ENCODE data around the gene PODXL2.
"Not testable (repeated sequence)": the region's sequence is repeated elsewhere in the genome, so short reads cannot be mapped to it uniquely, and the experiment has no call there.

PODXL2 gene

DNA sequence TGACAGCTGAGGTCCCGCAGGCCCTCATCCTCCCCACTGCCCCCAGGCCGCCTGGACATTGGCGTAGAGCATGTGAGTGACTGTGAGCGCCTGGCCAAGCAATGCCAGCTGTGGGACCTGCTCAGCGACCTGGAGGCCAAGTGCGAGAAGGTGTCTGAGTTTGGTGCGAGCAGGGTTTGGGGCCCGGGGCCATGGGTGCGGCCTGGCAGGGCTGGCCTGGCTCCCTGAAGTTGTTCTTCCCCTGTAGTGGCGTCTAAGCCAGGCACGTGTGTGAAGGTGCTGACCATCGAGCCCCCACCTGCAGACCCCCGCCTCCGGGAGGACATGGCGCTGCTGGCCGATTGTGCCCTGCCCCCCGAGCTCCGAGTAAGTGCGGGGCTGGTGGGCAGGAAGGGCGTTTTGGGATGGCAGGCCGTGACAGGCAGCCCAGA, 48.0 kb downstream of the PODXL2 start:
- DNase-seq = no peak

- DNase-seq = no peak
Measured at GRCh38 chr3:127677541-127678314, 48.7 kb downstream of the PODXL2 start.

GRCh38 chr3:127678315-127678599, 49.3 kb downstream of the PODXL2 start:
- DNase-seq = no peak

GRCh38 chr3:127678611-127679533, 49.9 kb downstream of the PODXL2 start:
- DNase-seq = no peak

- no peak for DNase-seq
Measured at GRCh38 chr3:127679534-127680145, 50.7 kb downstream of the PODXL2 start.

GRCh38 chr3:127680146-127680661, 51.2 kb downstream of the PODXL2 start:
- DNase-seq = no peak

DNA sequence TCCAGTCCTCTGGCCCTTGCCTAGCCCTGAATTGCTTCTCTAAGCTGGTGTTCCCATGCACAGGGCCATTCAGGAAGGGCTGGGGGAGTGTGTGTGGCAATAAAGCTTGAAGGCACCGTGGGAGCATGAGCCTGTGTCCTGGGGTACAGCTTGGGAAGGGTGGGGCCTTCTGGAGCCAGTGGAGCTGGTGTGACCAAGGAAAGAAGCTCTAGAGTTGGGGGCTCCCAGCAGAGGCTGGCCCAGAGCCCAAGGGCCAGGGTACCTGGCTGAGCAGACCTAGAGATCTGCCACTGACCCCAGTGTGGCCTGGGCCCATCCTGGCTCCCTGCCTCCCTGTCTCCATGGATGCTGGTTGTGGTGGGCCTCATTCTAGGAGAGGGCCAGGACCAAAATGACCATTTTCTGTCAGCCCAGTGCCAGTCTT, 51.8 kb downstream of the PODXL2 start:
- no peak for DNase-seq

DNA sequence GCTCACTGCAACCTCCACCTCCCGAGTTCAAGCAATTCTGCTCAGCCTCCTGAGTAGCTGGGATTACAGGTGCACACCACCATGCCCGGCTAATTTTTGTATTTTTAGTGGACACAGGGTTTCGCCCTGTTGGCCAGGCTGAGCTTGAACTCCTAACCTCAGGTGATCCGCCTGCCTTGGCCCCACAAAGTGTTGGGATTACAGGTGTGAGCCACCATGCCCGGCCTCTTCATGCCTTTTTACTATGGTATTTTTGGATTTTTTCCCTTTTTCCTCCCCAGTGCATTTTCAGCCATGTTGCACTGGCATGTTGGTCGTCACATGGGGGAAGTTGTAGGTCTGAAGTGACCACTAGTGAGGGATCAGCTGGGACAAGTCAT, 53.2 kb downstream of the PODXL2 start:
- DNase-seq = not testable (repeated sequence)

GRCh38 chr3:127682561-127682960, 53.6 kb downstream of the PODXL2 start:
- no peak for DNase-seq

GRCh38 chr3:127684871-127685707, 56.1 kb downstream of the PODXL2 start:
- DNase-seq = no peak

DNA sequence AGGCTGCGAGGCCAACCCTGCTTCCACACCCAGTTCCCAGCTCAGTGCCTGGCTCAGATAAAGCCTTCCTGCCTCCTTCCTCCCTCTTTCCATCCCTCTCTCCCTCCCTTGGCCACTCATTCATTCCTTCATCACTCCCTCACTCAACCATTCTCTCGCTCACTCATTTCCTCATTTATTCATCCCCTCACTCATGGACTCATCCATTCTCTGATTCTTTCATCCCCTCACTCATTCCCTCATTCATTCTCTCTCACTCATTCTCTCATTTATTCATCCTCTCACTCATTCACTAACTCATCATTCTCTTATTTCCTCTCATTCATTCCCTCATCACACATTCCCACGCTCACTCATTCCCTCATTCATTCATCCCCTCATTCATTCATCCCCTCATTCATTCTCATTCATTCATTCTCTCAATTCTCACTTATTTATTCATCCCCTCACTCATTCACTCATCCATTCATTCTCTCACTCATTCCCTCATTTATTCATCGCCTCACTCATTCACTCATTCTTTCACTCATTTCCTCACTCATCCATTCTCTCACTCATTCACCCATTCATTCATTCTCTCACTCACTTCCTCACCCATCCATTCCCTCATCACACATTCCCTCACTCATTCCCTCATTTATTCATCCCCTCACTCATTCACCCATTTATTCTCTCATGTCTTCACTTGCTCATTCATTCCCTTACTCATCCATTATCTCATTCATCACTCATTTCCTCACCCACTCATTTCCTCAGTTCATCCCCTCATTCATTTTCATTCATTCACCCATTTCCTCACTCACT, 56.9 kb downstream of the PODXL2 start:
- DNase-seq = no peak

DNA sequence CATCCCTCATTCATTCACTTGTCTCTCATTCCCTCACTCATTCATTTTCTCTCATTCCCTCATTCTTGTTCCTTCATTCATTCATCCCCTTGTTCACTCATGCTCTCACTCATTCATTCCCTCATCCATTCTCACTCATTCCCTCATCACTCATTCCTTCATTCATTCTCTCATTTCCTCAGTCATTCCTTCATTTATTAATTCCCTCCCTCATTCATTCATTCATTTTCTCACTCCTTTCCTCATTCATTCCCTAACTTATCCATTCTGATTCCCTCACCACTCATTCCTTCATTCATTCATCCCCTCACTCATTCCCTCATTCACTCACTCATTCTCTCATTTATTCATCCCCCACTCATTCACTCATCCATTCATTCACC, 57.5 kb downstream of the PODXL2 start:
- DNase-seq = no peak

DNA sequence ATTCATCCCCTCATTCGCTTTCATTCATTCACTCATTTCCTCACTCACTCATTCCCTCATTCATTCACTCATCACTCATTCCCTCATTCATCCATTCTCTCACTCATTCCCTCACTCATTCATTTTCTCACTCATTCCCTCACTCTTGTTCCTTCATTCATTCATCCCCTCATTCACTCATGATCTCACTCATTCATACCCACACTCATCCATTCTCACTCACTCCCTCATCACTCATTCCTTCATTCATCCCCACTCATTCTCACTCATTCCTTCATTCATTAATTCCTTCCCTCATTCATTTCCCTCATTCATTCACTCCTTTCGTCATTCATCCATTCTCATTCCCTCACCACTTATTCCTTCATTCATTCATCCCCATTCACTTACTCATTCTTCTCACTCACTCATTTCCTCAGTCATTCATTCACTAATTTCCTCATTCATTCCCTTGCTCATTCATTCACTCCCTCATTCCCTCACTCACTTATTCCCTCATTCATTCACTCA, 58.3 kb downstream of the PODXL2 start:
- DNase-seq = no peak

- DNase-seq = no peak
Measured at GRCh38 chr3:127688022-127688415, 59.0 kb downstream of the PODXL2 start.

DNA sequence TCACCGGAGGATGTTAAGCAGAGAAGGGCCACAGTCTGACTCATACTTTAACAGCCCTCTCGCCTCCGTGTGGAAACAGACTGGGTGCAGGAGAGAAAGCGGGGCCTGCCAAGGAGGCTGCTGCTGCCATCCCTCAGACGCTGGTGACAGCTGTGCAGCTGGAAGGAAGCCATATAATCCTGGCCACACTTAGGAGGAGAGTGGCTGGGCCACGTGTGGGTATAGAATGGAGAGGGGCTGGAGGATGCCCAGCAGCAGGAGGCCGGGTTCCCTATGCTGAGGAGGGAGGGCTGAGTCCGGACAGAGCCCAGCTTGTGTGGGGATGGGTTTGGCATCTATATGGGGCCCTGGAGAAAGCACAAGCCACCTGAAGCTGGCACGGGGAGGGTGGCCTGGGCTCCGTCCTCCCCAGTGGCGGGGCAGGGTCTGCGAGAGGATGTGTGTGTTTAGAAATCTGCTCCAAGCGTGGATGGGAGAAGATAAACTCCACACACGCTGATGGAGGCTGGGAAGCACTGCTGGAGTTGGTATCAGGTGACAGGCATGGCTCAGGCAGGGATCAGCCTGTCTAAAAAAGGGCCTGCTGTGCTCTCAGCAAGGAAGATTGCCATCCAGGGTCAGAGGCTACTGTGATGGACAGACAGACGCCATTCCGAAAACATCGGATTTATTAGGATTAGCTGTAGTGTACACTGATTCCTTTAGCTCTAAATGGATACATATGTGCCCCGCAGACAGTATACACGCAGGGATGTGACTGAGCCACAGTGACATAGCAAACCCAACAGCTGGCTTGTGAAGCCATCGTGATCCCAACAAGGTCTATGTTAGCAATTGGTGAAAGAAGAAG, 59.7 kb downstream of the PODXL2 start:
- no peak for DNase-seq

- no peak for DNase-seq
Measured at GRCh38 chr3:127689266-127689860, 60.4 kb downstream of the PODXL2 start.

- no peak for DNase-seq
Measured at GRCh38 chr3:127690106-127690505, 61.1 kb downstream of the PODXL2 start.

DNA sequence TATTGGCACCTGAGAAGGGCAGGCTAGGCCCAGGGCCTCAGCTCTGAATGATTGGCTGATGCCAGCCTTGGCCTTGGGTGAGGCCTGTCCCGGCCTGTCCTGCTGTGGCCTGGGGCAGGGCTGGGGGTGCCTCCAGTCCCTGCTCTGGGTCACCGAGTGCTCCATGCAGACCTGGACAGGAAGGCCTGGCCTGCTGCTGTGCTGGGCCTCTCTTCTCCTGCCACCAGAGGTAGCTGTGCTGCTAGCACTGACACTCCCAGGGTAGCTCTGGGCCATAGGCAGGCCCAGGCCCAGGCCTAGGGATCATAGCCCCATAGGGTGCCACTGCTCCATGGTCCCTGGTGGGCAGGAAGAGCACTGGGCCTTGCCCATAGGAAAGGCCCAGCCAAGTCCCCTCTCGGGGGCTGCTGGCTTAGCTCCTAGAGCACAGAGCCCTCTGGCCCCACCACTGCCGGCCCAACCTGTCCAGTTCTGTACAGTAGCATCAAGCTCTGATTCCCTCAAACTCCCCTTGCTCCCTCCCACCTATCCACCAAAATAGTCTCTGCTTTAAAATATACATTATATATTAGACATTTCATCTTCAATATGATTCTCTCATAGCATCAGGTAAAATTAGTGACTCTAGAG, 62.0 kb downstream of the PODXL2 start:
- DNase-seq = no peak

GRCh38 chr3:127691489-127691888, 62.5 kb downstream of the PODXL2 start:
- DNase-seq = no peak

GRCh38 chr3:127691974-127692373, 63.0 kb downstream of the PODXL2 start:
- no peak for DNase-seq

All from NCI-H510A (cell line).